GM18861 (cell line): ENCODE results near the gene ZFHX3.

Experiments used
- ATAC-seq: cut with Tn5 transposase; IDR thresholded peaks from one replicate; pipeline ENCODE4 v1.9.1; 2021; ENCODE audit not compliant: unreplicated experiment

Gene ZFHX3

GRCh38 chr16:72857834-72858664 lies 189.9 kb downstream of the ZFHX3 start:
- ATAC-seq: no peak

DNA sequence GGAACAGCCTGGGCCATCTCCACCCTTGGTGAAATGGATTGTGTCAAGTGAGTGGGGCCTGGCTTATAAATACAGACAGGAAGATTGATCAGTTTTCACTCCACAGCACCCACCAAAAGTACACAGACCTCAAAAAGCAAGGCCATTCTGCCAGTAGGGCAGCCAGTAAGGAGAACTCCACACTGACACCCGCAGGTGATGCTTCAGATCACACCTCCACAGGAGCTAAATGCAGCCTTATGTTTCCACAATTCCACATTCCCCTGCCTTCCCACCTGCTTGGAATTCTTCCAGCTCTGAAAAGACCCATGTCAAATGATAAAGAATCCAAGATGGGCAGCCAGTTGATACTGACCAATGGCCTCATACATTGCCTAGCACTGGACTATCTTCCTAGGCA lies 191.1 kb downstream of the ZFHX3 start:
- no peak for ATAC-seq

- ATAC-seq: no peak
Measured at GRCh38 chr16:72854267-72854959, 193.5 kb downstream of the ZFHX3 start.

- ATAC-seq: no peak
Measured at GRCh38 chr16:72853575-72854266, 194.2 kb downstream of the ZFHX3 start.

- ATAC-seq: no peak
Measured at GRCh38 chr16:72852421-72852820, 195.5 kb downstream of the ZFHX3 start.

DNA sequence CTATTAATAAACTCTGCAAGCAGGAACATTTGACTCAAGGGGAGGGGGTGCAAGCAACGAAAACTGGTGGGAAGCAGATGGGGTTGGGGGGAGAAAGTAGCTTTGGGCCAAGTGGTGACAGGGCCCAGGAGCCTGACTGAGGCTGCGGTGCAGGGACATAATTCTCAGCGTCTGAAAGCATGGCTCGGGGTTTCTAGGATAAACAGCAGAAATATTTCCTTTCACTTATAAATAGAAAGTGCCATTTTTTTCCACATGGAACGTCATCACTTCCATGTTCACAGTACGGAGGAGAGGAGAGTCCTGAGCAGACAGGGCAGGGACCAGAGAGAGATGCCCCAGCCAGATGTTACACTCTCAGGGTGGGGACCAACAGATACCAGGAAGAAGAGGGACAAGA lies 197.1 kb downstream of the ZFHX3 start:
- ATAC-seq: no peak

DNA sequence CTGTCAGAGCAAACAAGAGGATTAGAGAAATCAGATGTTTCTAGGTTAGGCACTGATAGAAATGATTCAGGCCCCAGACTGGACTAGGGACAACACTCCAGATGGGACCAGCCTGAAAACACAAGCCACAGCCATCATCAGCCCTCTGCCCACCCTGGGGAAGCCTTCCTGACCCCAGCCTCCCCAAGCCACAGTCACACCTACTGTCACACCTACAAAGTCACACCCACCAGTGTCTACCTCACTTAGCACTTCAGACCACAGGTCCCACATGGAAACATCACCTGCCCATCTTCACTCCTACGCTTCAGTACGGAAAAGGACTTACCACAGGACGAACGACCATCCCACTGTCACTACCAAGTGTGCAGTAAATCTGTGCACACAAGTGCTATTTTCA lies 197.9 kb downstream of the ZFHX3 start:
- no peak for ATAC-seq

DNA sequence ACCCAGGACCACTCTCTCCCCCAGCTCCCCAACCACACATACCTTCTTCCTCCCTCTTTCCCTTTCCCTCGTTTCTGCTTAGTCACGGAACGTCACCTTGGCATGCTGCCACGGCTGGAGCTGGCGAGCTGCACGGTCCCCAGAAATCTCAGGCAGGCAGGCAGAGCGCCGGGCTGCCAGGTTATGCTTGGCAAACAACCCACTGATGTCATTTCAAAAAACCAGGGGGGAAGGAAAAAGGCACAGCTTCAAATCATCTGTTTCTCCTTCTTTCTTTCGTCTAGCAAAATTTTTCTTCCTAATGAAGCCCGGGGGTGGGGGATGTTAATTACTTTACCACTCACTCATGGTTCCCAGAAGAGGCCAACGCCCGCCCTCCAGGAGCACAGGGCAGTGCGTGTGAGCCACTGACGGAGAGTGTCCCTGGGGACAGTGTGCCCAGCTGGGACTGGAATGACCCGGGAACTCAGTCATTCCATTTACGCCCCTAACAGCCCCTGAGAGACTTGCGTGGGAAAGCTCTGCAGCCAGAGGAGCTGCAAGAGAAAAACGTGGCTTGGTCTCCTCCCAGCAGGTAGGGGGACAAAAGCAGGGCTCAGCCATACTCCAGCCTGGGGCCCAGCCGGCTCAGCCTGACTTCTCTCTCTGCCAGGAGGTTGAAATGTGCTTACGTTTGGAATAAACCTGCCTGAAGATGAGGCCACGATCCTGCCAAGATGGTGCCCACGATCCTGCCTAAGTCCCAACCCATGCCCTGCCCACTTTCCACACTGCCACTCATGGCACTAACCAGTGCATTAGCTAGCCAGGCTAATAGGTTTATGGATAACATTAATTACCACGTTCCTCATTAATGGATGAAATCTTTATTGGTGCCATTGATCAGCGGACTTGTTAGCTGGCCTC lies 198.9 kb downstream of the ZFHX3 start:
- ATAC-seq: no peak

DNA sequence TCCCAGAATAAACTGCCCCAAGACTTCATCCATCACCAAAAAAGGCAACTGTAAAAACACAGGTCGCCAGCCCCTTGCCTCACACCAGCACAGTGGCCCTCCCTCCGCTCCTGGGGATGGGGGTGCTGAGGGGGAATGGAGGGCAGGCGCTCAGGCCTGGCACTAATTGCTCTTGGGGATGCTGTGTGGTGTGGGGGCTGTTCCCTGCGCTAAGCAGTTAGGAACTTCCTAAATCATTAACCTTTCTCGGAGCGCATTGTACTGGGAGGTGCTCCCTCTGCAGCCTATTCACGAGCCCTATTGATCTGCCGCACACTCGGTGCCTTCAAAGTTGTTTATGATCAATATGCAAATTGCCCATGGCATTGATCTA lies 199.9 kb downstream of the ZFHX3 start:
- no peak for ATAC-seq

GRCh38 chr16:72847187-72848027 lies 200.5 kb downstream of the ZFHX3 start:
- no peak for ATAC-seq

DNA sequence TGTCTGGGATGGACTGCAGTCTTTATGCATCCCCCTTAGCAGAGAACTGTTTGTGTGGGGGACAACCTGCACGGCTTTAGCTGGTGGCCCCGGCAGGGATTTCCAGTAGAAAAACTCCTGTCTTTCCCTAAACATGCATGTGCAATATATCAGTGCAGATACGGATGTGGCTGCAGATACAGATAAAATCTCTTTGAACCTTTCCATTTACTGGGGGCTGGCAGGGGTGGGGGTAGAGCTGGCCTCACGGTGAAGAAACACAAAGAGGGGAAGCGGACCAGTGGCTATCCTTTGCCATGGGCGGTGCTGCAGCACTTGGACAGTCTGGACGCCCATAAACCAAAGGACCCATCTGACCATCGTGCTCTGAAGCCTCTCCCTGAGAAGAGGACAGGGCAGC lies 201.3 kb downstream of the ZFHX3 start:
- ATAC-seq: no peak

GRCh38 chr16:72845322-72846020 lies 202.5 kb downstream of the ZFHX3 start:
- ATAC-seq: no peak

- no peak for ATAC-seq
Measured at GRCh38 chr16:72844225-72844920, 203.6 kb downstream of the ZFHX3 start.

- no peak for ATAC-seq
Measured at GRCh38 chr16:72841506-72841905, 206.4 kb downstream of the ZFHX3 start.

DNA sequence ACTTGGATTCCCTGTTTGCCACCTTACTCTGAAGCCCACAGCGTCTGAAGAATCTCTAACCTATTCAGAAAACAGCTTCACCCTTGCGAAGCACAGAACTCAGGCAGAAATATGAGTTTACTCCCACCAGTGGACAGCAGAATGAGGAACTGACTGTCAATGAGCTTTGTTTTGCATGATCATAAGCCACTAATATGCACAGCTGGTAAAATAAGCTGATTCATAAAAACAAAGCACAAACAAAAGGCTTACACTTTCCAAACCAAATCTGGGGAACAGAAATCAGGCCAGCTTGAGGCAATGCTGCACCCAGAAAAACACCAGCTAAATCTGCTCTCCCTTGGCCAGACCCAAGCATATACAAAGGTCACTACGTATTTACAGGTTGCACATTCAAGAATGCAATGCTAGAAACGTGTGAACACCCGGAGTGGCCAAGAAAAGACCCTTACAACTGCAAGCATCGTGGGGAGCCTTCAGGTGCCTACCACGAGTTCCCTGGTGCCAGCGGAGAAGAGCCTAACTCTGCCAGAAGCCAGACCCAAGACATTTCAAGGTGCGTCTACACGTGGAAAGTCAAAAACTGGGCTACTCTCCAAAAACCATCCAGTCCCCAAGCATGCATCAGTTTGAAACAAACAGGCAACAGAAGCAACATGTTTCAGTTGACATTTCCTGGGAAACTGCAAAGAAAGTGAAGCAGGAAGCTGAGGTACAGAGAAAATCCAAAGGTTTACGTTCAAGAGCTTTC lies 207.1 kb downstream of the ZFHX3 start:
- no peak for ATAC-seq

DNA sequence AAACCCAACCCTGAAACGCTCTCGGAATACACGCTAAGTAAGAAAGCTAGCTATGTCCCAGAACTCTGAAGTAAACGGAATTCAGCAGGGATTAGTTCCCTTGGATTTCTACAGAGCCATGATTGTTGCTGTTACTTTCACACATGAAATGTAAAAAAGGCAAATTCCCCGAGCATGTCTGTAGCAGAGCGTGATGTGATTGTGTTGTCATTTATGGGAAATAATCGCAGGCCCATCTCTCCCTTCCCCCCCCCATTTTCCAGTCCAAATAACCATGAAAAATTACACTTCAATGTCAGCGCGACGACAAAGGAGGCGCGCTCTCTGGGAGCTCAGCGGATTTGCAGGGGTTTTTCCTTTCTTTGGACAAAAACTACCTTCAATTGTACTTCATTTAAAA lies 209.0 kb downstream of the ZFHX3 start:
- no peak for ATAC-seq

DNA sequence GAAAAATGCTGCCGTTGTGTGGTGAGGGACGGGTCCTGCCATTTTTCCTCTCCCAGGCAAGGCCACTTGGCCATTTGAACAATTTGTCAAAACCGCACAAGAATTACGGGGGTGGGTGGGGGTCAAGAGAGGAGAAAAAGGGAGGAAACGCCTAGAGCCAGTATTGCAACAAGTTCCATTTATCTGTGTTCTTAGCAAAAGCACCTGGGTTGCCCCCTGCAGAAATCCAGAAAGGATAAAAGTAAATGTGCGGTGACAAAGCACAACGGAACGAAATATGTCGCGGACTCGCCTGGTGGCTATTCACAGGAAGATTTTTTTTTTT lies 209.4 kb downstream of the ZFHX3 start:
- no peak for ATAC-seq

DNA sequence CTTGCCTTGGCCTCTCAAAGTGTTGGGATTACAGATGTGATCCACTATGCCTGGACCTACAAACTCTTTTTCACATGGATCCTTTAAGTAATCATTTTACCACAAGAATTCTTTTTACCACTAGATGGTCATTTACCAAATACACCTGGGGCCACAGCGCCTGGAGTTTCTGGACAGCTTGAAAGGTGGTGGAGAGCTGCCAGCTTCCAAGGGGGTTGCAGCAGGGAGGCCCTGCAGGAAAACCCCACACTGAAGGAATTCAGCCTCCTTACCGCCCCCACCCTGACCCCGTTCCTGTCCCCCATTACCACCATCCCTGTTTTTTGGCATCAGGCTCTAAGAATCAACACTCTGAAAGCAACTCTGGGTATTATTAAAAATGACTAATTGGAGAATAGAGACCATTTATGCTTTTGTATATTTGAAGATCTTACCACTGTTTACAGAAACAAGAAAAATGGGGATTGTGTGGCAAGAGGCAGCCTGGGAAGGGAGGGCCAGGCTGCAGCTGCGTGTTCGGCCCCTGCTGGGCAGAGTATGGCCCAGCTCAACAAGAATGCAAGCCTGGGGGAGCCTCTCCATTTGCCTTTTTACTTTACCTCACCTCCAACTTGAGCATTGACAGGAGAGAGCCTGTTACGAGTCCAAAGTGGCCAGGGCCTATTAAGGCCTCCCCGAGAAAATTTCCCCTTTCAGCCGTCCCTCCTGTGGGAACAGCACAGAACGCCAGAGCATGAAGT lies 209.9 kb downstream of the ZFHX3 start:
- ATAC-seq: no peak
